ENCODE data around the gene KCNAB2. TPM values are rescaled to one million over a fixed set of nuclear protein-coding genes. Genes with fewer than 3 reads are reported as not detected.

The KCNAB2 gene
- total RNA-seq, 8 experiments from 2014 or later: 6.3 to 21.9 (median 11.5) TPM

DNA sequence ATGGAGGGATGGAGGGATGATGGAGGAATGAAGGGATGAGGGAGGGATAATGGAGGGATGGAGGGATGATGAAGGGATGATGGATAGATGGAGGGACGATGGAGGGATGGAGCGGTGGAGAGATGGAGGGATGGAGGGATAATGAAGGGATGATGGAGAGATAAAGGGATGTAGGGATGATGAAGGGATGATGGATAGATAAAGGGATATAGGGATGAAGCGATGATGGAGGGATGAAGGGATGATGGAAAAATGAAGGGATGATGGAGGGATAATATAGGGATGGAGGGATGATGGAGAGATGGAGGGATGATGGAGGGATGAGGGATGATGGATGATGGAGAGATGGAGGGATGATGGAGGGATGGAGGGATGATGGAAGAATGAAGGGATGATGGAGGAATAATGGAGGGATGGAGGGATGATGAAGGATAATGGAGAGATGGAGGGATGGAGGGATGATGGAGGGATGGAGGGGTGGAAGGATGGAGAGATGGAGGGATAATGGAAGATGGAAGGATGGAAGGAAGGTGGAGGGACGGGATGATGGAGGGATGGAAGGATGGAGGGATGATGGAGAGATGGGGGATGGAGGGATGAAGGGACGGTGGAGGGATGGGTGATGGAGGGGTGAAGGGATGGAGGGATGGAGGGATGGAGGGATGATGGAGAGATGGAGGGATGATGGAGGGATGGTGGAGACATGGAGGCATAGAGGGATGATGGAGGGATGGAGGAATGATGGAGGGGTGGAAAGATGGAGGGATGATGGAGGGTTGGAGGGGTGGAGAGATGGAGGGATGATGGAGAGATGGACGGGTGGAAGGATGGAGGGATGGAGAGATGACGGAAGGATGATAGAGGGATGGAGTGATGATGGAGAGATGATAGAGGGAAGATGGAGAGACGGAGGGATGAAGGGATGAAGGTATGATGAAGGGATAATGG lies 62.0 kb downstream of the KCNAB2 start:
- no peak for ATAC-seq (replicated peaks in 6 of 8)
- Histone ChIP-seq H3K4me1 (replicated peaks in 1 of 2) (no peaks in the 10 kb centered on the region), H3K4me3 (no peak overlapping the region), H3K27ac (no peak overlapping the region)
- 43 to 80% (median 61%) methylated on average over 1 to 8 of the region's 8 CpGs for WGBS, 10 experiments
- in situ Hi-C loops (cut with MboI; ENCODE audit: low pct_unique_long_range_greater_than_20kb in 2 of 9, low sequenced_read_pairs in 9 of 9, unreplicated experiment in 9 of 9): no loop called here

- H3K27ac ChIP-seq: no peak overlapping the region
- in situ Hi-C loops (cut with MboI; ENCODE audit: low pct_unique_long_range_greater_than_20kb in 2 of 9, low sequenced_read_pairs in 9 of 9, unreplicated experiment in 9 of 9): no loop called here
- no peak for ATAC-seq (replicated peaks in 6 of 8)
Measured at GRCh38 chr1:6108476-6108875, 62.8 kb downstream of the KCNAB2 start.

DNA sequence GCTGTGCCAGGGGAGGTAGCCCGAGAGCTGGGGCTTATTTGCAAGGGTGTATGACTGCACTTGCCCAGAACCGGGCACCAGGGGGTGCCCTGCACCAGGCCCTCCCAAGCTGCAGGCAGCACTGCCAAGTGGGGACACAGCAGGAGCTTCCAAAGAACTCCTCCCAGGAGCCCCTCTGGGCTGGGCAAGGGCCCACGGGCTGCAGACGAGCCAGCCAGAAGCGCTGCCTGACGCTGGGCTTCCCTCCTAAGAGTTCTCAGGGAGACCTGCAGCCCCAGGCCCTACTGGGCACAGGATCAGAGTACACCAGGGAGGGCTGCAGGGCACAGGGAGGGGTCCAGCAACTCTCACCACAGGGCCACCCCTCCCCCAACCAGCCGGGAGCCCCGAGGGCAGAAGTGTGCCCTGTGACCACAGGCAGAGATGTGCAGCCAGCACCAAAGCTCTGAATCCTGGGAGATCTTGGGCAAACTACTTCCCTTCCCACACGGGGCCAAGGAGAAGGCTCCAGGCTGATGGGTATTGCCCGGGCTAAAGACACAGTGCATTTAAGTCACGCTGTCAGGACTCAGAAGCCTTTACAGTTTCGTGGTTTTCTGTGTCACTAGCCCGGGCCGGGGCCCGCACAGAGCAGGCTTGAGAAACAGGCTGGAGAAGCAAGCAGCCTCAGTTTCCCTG lies 63.4 kb downstream of the KCNAB2 start:
- no peaks in the 10 kb centered on the region for H3K4me1 ChIP-seq (replicated peaks in 1 of 2)
- WGBS, 10 experiments: 15 to 47% (median 46%) methylated on average over 7 to 8 of the region's 15 CpGs; no CpG with 5 or more reads in 7 of the 10 experiments
- in situ Hi-C loops (cut with MboI; ENCODE audit: low pct_unique_long_range_greater_than_20kb in 2 of 9, low sequenced_read_pairs in 9 of 9, unreplicated experiment in 9 of 9): no loop called here
- no peak overlapping the region for H3K27ac ChIP-seq
- peak; percentile 64 to 97 (median 76) for ATAC-seq (replicated peaks in 6 of 8)
- no peak overlapping the region for H3K4me3 ChIP-seq

More at GRCh38 chr1:6108476-6108875, 62.8 kb downstream of the KCNAB2 start:
- Histone ChIP-seq H3K4me3 (no peak overlapping the region), H3K4me1 (replicated peaks in 1 of 2) (no peaks in the 10 kb centered on the region)
- WGBS, 10 experiments: 10 to 100% (median 54%) methylated on average over 1 to 2 of the region's 2 CpGs; no CpG with 5 or more reads in 2 of the 10 experiments

DNA sequence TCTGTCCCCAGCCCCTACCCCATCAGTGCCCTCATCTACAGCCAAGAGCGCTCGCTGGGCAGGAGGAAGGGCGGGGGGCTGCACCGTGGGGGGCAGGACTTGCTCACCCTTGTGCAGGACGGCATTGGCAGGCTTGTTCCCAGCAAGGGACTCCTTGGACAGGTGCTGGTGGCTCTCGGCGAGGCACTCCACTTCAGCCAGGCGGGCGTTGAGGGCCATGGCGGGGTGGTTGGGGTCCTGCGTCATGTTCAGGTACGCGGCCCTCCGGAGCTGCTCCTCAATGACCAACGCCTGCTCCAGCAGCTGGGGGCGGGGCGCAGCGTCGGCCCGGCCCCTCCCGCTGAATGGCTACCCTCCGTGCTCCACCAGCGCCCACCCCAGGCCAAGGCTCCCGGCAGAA lies 64.0 kb downstream of the KCNAB2 start:
- Histone ChIP-seq H3K4me3 (no peak overlapping the region), H3K27ac (no peak overlapping the region), H3K4me1 (replicated peaks in 1 of 2) (no peaks in the 10 kb centered on the region)
- ATAC-seq (replicated peaks in 6 of 8): no peak
- 20 to 93% (median 66%) methylated on average over 1 to 9 of the region's 24 CpGs; no CpG with 5 or more reads in 6 of the 10 experiments for WGBS, 10 experiments
- in situ Hi-C loops (cut with MboI; ENCODE audit: low pct_unique_long_range_greater_than_20kb in 2 of 9, low sequenced_read_pairs in 9 of 9, unreplicated experiment in 9 of 9): no loop called here

DNA sequence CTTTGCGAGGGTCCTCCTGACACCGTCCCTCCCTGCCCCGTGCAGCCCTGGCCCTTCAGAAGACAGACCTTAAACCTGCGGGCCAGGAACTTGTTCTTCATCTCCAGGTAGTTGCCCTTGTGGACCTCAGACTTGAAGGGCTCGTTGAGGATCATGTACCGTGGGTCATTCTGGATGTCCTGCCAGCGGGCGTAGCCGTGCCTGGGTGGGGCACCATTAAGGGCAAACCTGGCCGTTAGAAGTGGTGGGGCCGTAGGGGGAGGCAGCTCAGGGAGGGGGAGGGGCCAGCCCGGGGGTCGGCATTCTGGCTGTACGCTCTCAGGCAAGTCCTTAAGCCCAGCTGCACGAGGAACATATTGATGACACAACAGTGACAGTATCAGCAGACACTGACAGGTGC lies 64.6 kb downstream of the KCNAB2 start:
- no peaks in the 10 kb centered on the region for H3K4me1 ChIP-seq (replicated peaks in 1 of 2)
- 42 to 90% (median 70%) methylated on average over 2 to 4 of the region's 15 CpGs; no CpG with 5 or more reads in 5 of the 10 experiments for WGBS, 10 experiments
- H3K27ac ChIP-seq: no peak overlapping the region
- in situ Hi-C loops (cut with MboI; ENCODE audit: low pct_unique_long_range_greater_than_20kb in 2 of 9, low sequenced_read_pairs in 9 of 9, unreplicated experiment in 9 of 9): no loop called here
- no peak overlapping the region for H3K4me3 ChIP-seq
- ATAC-seq (replicated peaks in 6 of 8): no peak

DNA sequence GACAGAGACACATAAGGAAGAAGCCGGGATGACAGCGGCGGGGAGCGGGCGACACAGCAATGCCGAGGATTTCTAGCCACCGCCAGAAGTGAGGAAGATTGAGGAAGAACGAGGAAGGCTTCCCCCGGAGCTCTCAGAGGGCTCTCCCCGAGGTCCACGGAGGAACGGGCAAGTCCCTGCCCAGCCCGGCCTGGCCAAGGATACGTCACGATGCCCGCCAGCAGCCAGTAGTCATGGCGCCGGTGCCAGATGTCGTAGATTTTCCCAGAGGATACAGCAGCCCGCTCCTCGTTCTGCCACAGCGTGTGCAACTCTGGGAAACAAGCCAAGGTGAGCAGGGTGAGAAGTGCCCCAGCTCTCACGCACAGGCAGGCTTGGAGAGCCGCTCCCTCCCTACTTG lies 65.9 kb downstream of the KCNAB2 start:
- ATAC-seq (replicated peaks in 6 of 8): no peak

GRCh38 chr1:6111991-6112689 lies 66.5 kb downstream of the KCNAB2 start:
- no peak for ATAC-seq (replicated peaks in 6 of 8)
- H3K27ac ChIP-seq: no peak overlapping the region
- in situ Hi-C loops (cut with MboI; ENCODE audit: low pct_unique_long_range_greater_than_20kb in 2 of 9, low sequenced_read_pairs in 9 of 9, unreplicated experiment in 9 of 9): no loop called here
- H3K4me1 ChIP-seq (replicated peaks in 1 of 2): no peaks in the 10 kb centered on the region
- 0 to 100% (median 71%) methylated on average over 1 to 8 of the region's 13 CpGs; no CpG with 5 or more reads in 1 of the 10 experiments for WGBS, 10 experiments
- no peak overlapping the region for H3K4me3 ChIP-seq

More for the DNA sequence above, 65.9 kb downstream of the KCNAB2 start:
- in situ Hi-C loops (cut with MboI; ENCODE audit: low pct_unique_long_range_greater_than_20kb in 2 of 9, low sequenced_read_pairs in 9 of 9, unreplicated experiment in 9 of 9): no loop called here
- WGBS, 10 experiments: 67 to 92% (median 85%) methylated on average over 2 to 20 of the region's 24 CpGs; no CpG with 5 or more reads in 2 of the 10 experiments
- no peak overlapping the region for H3K4me3 ChIP-seq
- H3K4me1 ChIP-seq (replicated peaks in 1 of 2): no peaks in the 10 kb centered on the region
- H3K27ac ChIP-seq: no peak overlapping the region

DNA sequence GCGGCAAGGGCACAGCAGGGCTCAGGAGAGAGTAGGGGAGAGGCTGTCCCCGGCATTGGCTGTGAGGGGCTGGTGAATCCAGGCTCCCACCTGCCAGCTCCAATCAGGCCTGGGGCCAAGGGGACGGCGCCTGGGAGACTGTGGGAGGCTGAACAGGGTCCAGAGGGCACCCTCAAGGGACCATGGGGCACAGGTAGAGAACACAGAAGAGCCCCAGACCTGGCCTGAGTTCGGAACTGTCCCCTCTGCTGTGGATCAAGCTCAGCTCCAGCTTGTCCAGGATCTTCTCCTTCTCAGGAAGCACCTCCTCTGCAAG lies 67.0 kb downstream of the KCNAB2 start:
- WGBS, 10 experiments: 17 to 100% (median 46%) methylated on average over 1 to 3 of the region's 5 CpGs; no CpG with 5 or more reads in 5 of the 10 experiments
- ATAC-seq (replicated peaks in 6 of 8): no peak
- in situ Hi-C loops (cut with MboI; ENCODE audit: low pct_unique_long_range_greater_than_20kb in 2 of 9, low sequenced_read_pairs in 9 of 9, unreplicated experiment in 9 of 9): no loop called here
- Histone ChIP-seq H3K27ac (no peak overlapping the region), H3K4me3 (no peak overlapping the region), H3K4me1 (replicated peaks in 1 of 2) (no peaks in the 10 kb centered on the region)

DNA sequence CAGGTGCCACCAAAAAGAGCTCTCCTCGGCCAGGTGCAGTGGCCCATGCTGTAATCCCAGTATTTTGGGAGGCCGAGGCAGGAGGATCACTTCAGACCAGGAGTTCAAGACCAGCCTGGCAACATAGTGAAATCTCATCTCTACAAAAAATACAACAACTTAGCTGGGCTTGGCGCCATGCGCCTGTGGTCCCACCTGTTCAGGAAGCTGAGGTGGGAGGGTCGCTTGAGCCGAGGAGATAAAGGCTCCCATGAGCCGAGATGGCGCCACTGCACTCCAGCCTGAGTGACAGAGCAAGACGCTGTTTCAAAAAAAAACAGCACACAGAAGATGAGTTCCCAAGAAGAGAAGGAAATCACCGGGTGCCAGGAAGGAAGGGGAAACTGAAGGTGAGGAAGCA lies 67.4 kb downstream of the KCNAB2 start:
- in situ Hi-C loops (cut with MboI; ENCODE audit: low pct_unique_long_range_greater_than_20kb in 2 of 9, low sequenced_read_pairs in 9 of 9, unreplicated experiment in 9 of 9): no loop called here
- ATAC-seq (replicated peaks in 6 of 8): no peak
- 83 to 100% (median 88%) methylated on average over 2 to 10 of the region's 10 CpGs; no CpG with 5 or more reads in 4 of the 10 experiments for WGBS, 10 experiments
- H3K27ac ChIP-seq: no peak overlapping the region
- no peaks in the 10 kb centered on the region for H3K4me1 ChIP-seq (replicated peaks in 1 of 2)
- no peak overlapping the region for H3K4me3 ChIP-seq

DNA sequence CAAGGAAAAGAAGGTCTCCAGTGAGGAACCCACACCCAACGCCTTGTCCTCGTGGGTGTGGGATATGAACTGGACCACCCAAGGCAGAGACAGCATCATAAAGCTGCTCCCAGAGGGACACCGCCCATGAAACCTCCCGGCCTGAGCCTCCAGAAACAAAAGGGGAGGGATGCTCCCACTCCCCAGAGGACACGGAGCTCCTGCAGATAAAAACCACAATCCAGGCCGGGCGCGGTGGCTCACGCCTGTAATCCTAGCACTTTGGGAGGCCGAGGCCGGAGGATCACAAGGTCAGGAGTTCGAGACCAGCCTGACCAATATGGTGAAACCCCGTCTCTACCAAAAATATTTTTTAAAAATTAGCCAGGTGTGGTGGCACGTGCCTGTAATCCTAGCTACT lies 68.1 kb downstream of the KCNAB2 start:
- Histone ChIP-seq H3K4me3 (no peak overlapping the region), H3K4me1 (replicated peaks in 1 of 2) (no peaks in the 10 kb centered on the region), H3K27ac (no peak overlapping the region)
- ATAC-seq (replicated peaks in 6 of 8): no peak
- 60 to 85% (median 73%) methylated on average over 2 to 5 of the region's 14 CpGs; no CpG with 5 or more reads in 6 of the 10 experiments for WGBS, 10 experiments
- in situ Hi-C loops (cut with MboI; ENCODE audit: low pct_unique_long_range_greater_than_20kb in 2 of 9, low sequenced_read_pairs in 9 of 9, unreplicated experiment in 9 of 9): no loop called here

DNA sequence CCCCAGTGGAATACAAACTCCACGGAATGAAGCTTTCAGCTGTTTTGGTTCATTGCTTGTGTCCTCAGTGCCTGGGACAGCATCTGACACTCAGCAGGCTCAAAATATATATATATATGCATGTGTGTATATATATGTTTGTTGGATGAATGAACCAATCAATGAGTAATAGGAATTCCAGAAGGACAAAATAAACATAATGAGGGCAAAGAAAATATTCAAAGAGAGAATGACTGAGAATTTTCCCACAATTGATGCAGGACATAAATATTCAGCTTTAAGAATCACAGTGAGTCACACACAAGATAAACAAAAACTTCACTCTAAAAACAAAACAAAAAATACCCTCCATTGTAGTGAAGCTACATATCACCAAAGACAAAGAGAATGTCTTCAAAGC lies 70.4 kb downstream of the KCNAB2 start:
- in situ Hi-C loops (cut with MboI; ENCODE audit: low pct_unique_long_range_greater_than_20kb in 2 of 9, low sequenced_read_pairs in 9 of 9, unreplicated experiment in 9 of 9): no loop called here

GRCh38 chr1:6117064-6117463 lies 71.4 kb downstream of the KCNAB2 start:
- ATAC-seq (replicated peaks in 6 of 8): no peak
- Histone ChIP-seq H3K27ac (no peak overlapping the region), H3K4me3 (no peak overlapping the region), H3K4me1 (replicated peaks in 1 of 2) (no peaks in the 10 kb centered on the region)
- WGBS, 10 experiments: 8 to 100% (median 82%) methylated on average over 1 to 2 of the region's 2 CpGs
- in situ Hi-C loops (cut with MboI; ENCODE audit: low pct_unique_long_range_greater_than_20kb in 2 of 9, low sequenced_read_pairs in 9 of 9, unreplicated experiment in 9 of 9): no loop called here

More for the DNA sequence above, 70.4 kb downstream of the KCNAB2 start:
- Histone ChIP-seq H3K4me3 (no peak overlapping the region), H3K27ac (no peak overlapping the region), H3K4me1 (replicated peaks in 1 of 2) (no peaks in the 10 kb centered on the region)
- 0 to 100% (median 73%) methylated on average over 1 of the region's 1 CpG for WGBS, 10 experiments
- peak in 5 of 8 experiments; percentile 38 to 93 (median 77) for ATAC-seq (replicated peaks in 6 of 8)

DNA sequence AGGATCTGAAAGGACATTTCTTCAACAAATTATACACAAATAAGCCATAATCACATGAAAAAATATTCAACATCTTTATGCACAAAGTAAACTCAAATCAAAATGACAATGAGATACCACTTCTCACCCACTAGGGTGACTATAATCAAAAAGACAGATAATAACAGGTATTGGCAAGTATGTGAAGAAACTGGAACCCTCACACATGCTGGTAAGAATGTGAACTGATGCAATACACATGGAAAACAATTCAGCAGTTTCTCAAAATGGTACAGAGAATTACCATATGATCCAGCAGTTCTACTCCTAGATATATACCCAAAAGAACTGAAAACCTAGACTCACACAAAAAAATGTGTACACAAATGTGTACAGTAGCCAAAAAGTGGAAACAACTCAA lies 71.9 kb downstream of the KCNAB2 start:
- Histone ChIP-seq H3K4me3 (no peak overlapping the region), H3K4me1 (replicated peaks in 1 of 2) (no peaks in the 10 kb centered on the region), H3K27ac (no peak overlapping the region)
- in situ Hi-C loops (cut with MboI; ENCODE audit: low pct_unique_long_range_greater_than_20kb in 2 of 9, low sequenced_read_pairs in 9 of 9, unreplicated experiment in 9 of 9): no loop called here
- no peak for ATAC-seq (replicated peaks in 6 of 8)
